ENCODE measurements around the gene FAM168B.
"Not testable (repeated sequence)": the region's sequence is repeated elsewhere in the genome, so short reads cannot be mapped to it uniquely, and the experiment has no call there.

Gene FAM168B

GRCh38 chr2:131093006-131093695, at the start of gene FAM168B:
Gene FAM168B, minus strand, starts transcription at chr2:131093460. Its CDS starts 10,814 bp downstream, at chr2:131082646.
- peak; percentile 92 for DNase-seq (ENCODE audit: low read depth)

- DNase-seq (ENCODE audit: low read depth): no peak
These were observed 49.6 kb upstream of the FAM168B start for GRCh38 chr2:131142849-131143248.

GRCh38 chr2:131140581-131140980, 47.3 kb upstream of the FAM168B start:
- DNase-seq (ENCODE audit: low read depth): no peak

GRCh38 chr2:131132729-131133128, 39.5 kb upstream of the FAM168B start:
- DNase-seq (ENCODE audit: low read depth): no peak

- DNase-seq (ENCODE audit: low read depth): no peak
These were observed 37.0 kb upstream of the FAM168B start for GRCh38 chr2:131130298-131130596.

GRCh38 chr2:131127981-131128380, 34.7 kb upstream of the FAM168B start:
- DNase-seq (ENCODE audit: low read depth): no peak

GRCh38 chr2:131127076-131127475, 33.8 kb upstream of the FAM168B start:
- no peak for DNase-seq (ENCODE audit: low read depth)

- DNase-seq (ENCODE audit: low read depth): no peak
These were observed 33.2 kb upstream of the FAM168B start for GRCh38 chr2:131126436-131126835.

GRCh38 chr2:131125195-131125757, 32.0 kb upstream of the FAM168B start:
- DNase-seq (ENCODE audit: low read depth): no peak

- DNase-seq (ENCODE audit: low read depth): no peak
These were observed 29.9 kb upstream of the FAM168B start for GRCh38 chr2:131123192-131123591.

GRCh38 chr2:131122496-131122895, 29.2 kb upstream of the FAM168B start:
- no peak for DNase-seq (ENCODE audit: low read depth)

- no peak for DNase-seq (ENCODE audit: low read depth)
These were observed 28.2 kb upstream of the FAM168B start for GRCh38 chr2:131121464-131121863.

GRCh38 chr2:131120815-131121317, 27.6 kb upstream of the FAM168B start:
- no peak for DNase-seq (ENCODE audit: low read depth)

- DNase-seq (ENCODE audit: low read depth): no peak
These were observed 22.5 kb upstream of the FAM168B start for GRCh38 chr2:131115752-131116151.

GRCh38 chr2:131114950-131115349, 21.7 kb upstream of the FAM168B start:
- DNase-seq (ENCODE audit: low read depth): not testable (repeated sequence)

GRCh38 chr2:131113566-131114227, 20.4 kb upstream of the FAM168B start:
- DNase-seq (ENCODE audit: low read depth): no peak

- DNase-seq (ENCODE audit: low read depth): no peak
These were observed 19.3 kb upstream of the FAM168B start for GRCh38 chr2:131112529-131112928.

- peak; percentile 48 for DNase-seq (ENCODE audit: low read depth)
These were observed 12.9 kb upstream of the FAM168B start for GRCh38 chr2:131105950-131106801.

GRCh38 chr2:131105156-131105949, 12.1 kb upstream of the FAM168B start, which contains the start of gene PLEKHB2:
Gene PLEKHB2, plus strand, starts transcription at chr2:131105336. Its CDS starts 15,606 bp downstream, at chr2:131120942.
- DNase-seq (ENCODE audit: low read depth): peak; percentile 95

GRCh38 chr2:131104487-131105155, 11.4 kb upstream of the FAM168B start:
- DNase-seq (ENCODE audit: low read depth): peak; percentile 18

- no peak for DNase-seq (ENCODE audit: low read depth)
These were observed 9.9 kb upstream of the FAM168B start for GRCh38 chr2:131103165-131103564.

Measured in activated T-cell treated with anti-CD3 and anti-CD28 coated beads for 48 hours (primary cell).